ENCODE measurements around the gene DNAJC4. TPM values are rescaled to one million over a fixed set of nuclear protein-coding genes. Genes with fewer than 3 reads are reported as not detected.

Gene DNAJC4
- total RNA-seq, 6 experiments from 2014 or later: 21.7 to 29.5 (median 23.2) TPM

- H3K27me3 Mint-ChIP-seq (ENCODE audit: insufficient read depth): peaks cover 4% of the 10 kb centered on the region
- H3K36me3 Mint-ChIP-seq (ENCODE audit: low read depth): peaks cover 11% of the 10 kb centered on the region
- TF ChIP-seq, protein P1, sequence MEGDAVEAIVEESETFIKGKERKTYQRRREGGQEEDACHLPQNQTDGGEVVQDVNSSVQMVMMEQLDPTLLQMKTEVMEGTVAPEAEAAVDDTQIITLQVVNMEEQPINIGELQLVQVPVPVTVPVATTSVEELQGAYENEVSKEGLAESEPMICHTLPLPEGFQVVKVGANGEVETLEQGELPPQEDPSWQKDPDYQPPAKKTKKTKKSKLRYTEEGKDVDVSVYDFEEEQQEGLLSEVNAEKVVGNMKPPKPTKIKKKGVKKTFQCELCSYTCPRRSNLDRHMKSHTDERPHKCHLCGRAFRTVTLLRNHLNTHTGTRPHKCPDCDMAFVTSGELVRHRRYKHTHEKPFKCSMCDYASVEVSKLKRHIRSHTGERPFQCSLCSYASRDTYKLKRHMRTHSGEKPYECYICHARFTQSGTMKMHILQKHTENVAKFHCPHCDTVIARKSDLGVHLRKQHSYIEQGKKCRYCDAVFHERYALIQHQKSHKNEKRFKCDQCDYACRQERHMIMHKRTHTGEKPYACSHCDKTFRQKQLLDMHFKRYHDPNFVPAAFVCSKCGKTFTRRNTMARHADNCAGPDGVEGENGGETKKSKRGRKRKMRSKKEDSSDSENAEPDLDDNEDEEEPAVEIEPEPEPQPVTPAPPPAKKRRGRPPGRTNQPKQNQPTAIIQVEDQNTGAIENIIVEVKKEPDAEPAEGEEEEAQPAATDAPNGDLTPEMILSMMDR (IDR thresholded peaks at IDR 0.05): no peak
- H3K4me1 Mint-ChIP-seq (ENCODE audit: low read depth): peaks cover 21% of the 10 kb centered on the region
- H3K27ac Mint-ChIP-seq: no peak overlapping the region
- H3K4me3 Mint-ChIP-seq: no peak overlapping the region
- no peak for DNase-seq
- no peaks in the 10 kb centered on the region for H3K9me3 Mint-ChIP-seq
Observed at GRCh38 chr11:64248578-64248977, 18.2 kb downstream of the DNAJC4 start.

- H3K27me3 Mint-ChIP-seq (ENCODE audit: insufficient read depth): peaks cover 2% of the 10 kb centered on the region
- H3K4me1 Mint-ChIP-seq (ENCODE audit: low read depth): peaks cover 21% of the 10 kb centered on the region
- DNase-seq: no peak
- H3K27ac Mint-ChIP-seq: no peak overlapping the region
- no peak overlapping the region for H3K4me3 Mint-ChIP-seq
- no peaks in the 10 kb centered on the region for H3K9me3 Mint-ChIP-seq
- peaks cover 7% of the 10 kb centered on the region for H3K36me3 Mint-ChIP-seq (ENCODE audit: low read depth)
- TF ChIP-seq, protein P1 (IDR thresholded peaks at IDR 0.05): no peak
Observed at GRCh38 chr11:64249038-64249437, 18.7 kb downstream of the DNAJC4 start.

DNA sequence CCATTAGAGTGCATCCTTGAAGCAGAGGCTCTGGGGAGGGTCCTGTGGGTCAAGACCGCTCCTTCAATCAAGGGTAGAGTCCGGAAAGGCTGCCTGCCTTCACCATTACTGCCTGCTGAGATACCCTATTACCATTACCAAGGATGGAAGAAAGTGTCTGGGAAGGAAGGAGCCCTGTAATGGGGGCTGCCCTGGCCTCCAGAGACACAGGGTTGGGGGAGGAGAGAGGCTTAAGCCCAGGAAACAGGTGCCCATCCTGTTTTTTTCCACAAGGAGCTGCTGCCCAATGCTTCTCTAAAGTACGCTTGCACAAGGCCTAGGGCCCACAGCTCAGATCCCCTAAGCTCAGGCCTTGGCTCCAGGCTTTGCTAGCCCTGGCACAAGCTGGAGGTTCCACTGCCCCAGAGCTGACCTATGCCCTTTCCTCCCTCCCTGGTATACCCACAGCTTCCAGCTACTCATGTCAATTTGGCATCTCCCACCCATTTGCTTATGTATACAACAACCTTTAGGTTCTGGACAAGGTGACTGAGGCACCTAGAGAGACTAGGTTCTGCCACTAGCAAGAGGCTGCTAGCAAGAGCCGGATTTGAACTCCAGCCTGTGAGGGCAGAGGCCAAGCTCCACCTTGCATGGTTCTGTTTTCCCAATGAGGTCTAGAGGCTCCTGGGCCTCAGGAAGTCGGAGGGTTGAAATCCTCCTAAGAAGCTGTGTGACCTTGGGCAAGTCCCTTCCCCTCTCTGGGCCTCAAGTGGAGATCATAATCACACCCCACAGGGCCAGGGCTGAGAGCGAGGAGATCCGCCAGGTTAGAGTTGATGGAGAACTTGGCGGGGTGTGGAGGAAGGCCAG is 19.4 kb downstream of the DNAJC4 start:
- Mint-ChIP-seq H3K27me3 (ENCODE audit: insufficient read depth) (peaks cover 2% of the 10 kb centered on the region), H3K4me3 (no peak overlapping the region), H3K9me3 (no peaks in the 10 kb centered on the region), H3K27ac (no peak overlapping the region), H3K36me3 (ENCODE audit: low read depth) (peaks cover 5% of the 10 kb centered on the region; the same call in 1 of the 2 replicates), H3K4me1 (ENCODE audit: low read depth) (peaks cover 19% of the 10 kb centered on the region)
- no peak for DNase-seq
- TF ChIP-seq, protein P1 (IDR thresholded peaks at IDR 0.05): no peak

GRCh38 chr11:64250415-64251015 is 20.2 kb downstream of the DNAJC4 start:
- H3K27me3 Mint-ChIP-seq (ENCODE audit: insufficient read depth): peaks cover 2% of the 10 kb centered on the region
- H3K36me3 Mint-ChIP-seq (ENCODE audit: low read depth): peaks cover 5% of the 10 kb centered on the region; the same call in 1 of the 2 replicates
- no peak for DNase-seq
- no peak overlapping the region for H3K27ac Mint-ChIP-seq
- H3K9me3 Mint-ChIP-seq: no peaks in the 10 kb centered on the region
- TF ChIP-seq, protein P1 (IDR thresholded peaks at IDR 0.05): no peak
- peak overlapping the region; percentile 87 for H3K4me3 Mint-ChIP-seq
- H3K4me1 Mint-ChIP-seq (ENCODE audit: low read depth): peaks cover 19% of the 10 kb centered on the region

DNA sequence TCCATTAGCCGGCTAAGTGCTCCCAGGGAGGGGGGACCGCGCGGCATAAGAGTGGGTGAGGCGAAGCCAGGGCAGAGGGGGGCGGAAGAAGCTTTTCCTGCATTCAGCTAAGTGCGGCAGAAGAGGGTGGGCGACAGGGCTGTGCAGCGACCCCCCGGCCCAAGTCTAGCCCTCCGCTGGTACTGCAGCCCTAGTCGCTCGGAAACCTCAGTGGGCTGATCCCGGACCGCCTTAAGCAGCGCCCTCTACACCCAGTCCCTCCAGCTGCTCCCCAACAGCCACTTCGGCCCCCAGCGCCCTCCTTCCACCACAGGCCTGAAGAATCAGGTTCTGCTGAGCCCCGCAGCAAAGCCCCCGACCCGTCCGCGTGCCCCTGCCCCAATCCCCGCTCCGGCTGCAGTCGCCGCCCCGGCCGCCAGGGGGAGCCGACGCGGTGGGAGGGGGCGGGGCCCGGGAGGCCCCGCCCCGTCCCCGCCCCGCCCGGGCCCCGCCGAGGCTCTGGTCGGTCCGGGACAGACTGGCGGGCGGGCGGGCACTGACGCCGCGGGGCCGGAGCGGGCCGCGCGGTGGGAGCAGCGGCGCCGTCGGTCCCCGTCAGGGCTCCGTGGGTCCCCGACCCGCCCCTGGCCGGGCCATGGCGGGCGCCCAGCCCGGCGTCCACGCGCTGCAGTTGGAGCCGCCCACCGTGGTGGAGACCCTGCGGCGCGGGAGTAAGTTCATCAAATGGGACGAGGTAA is 20.8 kb downstream of the DNAJC4 start, which contains the start of gene PLCB3:
PLCB3 (plus strand) TSS at position 515 of the 737 bp plus-strand sequence; CDS start at position 635, 120 bp downstream.
- H3K27ac Mint-ChIP-seq: peak within 1 kb of the TSS; percentile 88
- H3K4me3 Mint-ChIP-seq: peak within 1 kb of the TSS; percentile 91
- H3K27me3 Mint-ChIP-seq (ENCODE audit: insufficient read depth): peaks cover under 1% of the 10 kb centered on the region
- no peaks in the 10 kb centered on the region for H3K36me3 Mint-ChIP-seq (ENCODE audit: low read depth)
- DNase-seq: no peak
- TF ChIP-seq, protein P1 (IDR thresholded peaks at IDR 0.05): peak; percentile 87
- H3K4me1 Mint-ChIP-seq (ENCODE audit: low read depth): peaks cover 19% of the 10 kb centered on the region
- no peaks in the 10 kb centered on the region for H3K9me3 Mint-ChIP-seq
